H1 (cell line): Measurements from ENCODE around the gene RPS6KA5. TPM values are rescaled to one million over a fixed set of nuclear protein-coding genes. Genes with fewer than 3 reads are reported as not detected.

Experiments
- BCL11A ChIP-seq, 2 experiments: IDR thresholded peaks; one replicate each; pipeline ENCODE4 v1.6.1; 2011; ENCODE audit warnings: low read depth in 2 of 2, low read length in 2 of 2, mild to moderate bottlenecking in 2 of 2
- BRCA1 ChIP-seq: IDR thresholded peaks from 2 replicates; pipeline ENCODE4 v1.6.1; 2012; ENCODE audit warnings: low read depth, low read length, improper control_type of control experiment
- CREB1 ChIP-seq: IDR thresholded peaks from 2 replicates; pipeline ENCODE4 v1.6.1; 2012; ENCODE audit warnings: inconsistent platforms
- E2F6 ChIP-seq: IDR thresholded peaks from 2 replicates; pipeline ENCODE4 v1.6.1; 2012; ENCODE audit warnings: inconsistent platforms
- HDAC6 ChIP-seq: IDR thresholded peaks from one replicate; pipeline ENCODE4 v1.7.1; 2012; ENCODE audit warnings: low read depth, mild to moderate bottlenecking, inconsistent platforms, low read length, moderate library complexity
- POLR2A ChIP-seq, 2 experiments: IDR thresholded peaks; 1 replicate in 1 of 2; 2 replicates in 1 of 2; pipeline ENCODE4 v1.6.1; 2011; ENCODE audit warnings: low read depth in 2 of 2, low read length in 2 of 2, mild to moderate bottlenecking in 2 of 2; ENCODE audit errors: control extremely low read depth in 1 of 2
- TCF12 ChIP-seq: IDR thresholded peaks from 2 replicates; pipeline ENCODE4 v1.6.1; 2011; ENCODE audit warnings: low read depth, mild to moderate bottlenecking, low read length
- TEAD4 ChIP-seq: IDR thresholded peaks from 2 replicates; pipeline ENCODE4 v1.6.1; 2012; ENCODE audit warnings: low read depth, low read length, inconsistent platforms, mixed read lengths
- USF2 ChIP-seq: IDR thresholded peaks from 2 replicates; pipeline ENCODE4 v1.6.1; 2011; ENCODE audit warnings: low read length, improper control_type of control experiment
- polyA plus RNA-seq, 7 experiments: library from polyadenylated mRNA; depleted of rRNA in 3 of 7; stranded (reverse) in 5 of 7; unstranded in 2 of 7; fragments of >200 nt in 5 of 7; fragments of 200-250 nt in 2 of 7; gene quantifications; 1 replicate in 5 of 7; 2 replicates in 1 of 7; 4 replicates in 1 of 7; pipeline versions ENCODE4 v1.2.1 to v1.2.3, GENCODE V29; 2011 to 2013; ENCODE audit warnings: missing spikeins in 2 of 7, mixed read lengths in 2 of 7
- total RNA-seq: library from RNA; stranded (reverse); fragmentation: NEBNext Ultra II Directional; extraction: Animal tissue kit (Norgen Biotek cat#: 25700); gene quantifications from 2 replicates; pipeline ENCODE4 v1.2.1, GENCODE V29; 2021
- TF ChIP-seq, protein P1 (sequence below): fragments of 300-600 bp; sonication (generic); IDR thresholded peaks from 2 replicates; pipeline ENCODE4 v1.7.1; 2012; ENCODE audit warnings: low read length, moderate library complexity, mild to moderate bottlenecking, inconsistent platforms; ENCODE audit not compliant: insufficient replicate concordance

The RPS6KA5 gene
- total and polyA plus RNA-seq, 2 of the 8 experiments (the other 6 are each of a cell fraction or from before 2014, with no cell fraction given): 0.85 to 3.1 TPM

GRCh38 chr14:90990141-90990540 lies 70.3 kb downstream of the RPS6KA5 start (continued):
- TF ChIP-seq, protein P1, sequence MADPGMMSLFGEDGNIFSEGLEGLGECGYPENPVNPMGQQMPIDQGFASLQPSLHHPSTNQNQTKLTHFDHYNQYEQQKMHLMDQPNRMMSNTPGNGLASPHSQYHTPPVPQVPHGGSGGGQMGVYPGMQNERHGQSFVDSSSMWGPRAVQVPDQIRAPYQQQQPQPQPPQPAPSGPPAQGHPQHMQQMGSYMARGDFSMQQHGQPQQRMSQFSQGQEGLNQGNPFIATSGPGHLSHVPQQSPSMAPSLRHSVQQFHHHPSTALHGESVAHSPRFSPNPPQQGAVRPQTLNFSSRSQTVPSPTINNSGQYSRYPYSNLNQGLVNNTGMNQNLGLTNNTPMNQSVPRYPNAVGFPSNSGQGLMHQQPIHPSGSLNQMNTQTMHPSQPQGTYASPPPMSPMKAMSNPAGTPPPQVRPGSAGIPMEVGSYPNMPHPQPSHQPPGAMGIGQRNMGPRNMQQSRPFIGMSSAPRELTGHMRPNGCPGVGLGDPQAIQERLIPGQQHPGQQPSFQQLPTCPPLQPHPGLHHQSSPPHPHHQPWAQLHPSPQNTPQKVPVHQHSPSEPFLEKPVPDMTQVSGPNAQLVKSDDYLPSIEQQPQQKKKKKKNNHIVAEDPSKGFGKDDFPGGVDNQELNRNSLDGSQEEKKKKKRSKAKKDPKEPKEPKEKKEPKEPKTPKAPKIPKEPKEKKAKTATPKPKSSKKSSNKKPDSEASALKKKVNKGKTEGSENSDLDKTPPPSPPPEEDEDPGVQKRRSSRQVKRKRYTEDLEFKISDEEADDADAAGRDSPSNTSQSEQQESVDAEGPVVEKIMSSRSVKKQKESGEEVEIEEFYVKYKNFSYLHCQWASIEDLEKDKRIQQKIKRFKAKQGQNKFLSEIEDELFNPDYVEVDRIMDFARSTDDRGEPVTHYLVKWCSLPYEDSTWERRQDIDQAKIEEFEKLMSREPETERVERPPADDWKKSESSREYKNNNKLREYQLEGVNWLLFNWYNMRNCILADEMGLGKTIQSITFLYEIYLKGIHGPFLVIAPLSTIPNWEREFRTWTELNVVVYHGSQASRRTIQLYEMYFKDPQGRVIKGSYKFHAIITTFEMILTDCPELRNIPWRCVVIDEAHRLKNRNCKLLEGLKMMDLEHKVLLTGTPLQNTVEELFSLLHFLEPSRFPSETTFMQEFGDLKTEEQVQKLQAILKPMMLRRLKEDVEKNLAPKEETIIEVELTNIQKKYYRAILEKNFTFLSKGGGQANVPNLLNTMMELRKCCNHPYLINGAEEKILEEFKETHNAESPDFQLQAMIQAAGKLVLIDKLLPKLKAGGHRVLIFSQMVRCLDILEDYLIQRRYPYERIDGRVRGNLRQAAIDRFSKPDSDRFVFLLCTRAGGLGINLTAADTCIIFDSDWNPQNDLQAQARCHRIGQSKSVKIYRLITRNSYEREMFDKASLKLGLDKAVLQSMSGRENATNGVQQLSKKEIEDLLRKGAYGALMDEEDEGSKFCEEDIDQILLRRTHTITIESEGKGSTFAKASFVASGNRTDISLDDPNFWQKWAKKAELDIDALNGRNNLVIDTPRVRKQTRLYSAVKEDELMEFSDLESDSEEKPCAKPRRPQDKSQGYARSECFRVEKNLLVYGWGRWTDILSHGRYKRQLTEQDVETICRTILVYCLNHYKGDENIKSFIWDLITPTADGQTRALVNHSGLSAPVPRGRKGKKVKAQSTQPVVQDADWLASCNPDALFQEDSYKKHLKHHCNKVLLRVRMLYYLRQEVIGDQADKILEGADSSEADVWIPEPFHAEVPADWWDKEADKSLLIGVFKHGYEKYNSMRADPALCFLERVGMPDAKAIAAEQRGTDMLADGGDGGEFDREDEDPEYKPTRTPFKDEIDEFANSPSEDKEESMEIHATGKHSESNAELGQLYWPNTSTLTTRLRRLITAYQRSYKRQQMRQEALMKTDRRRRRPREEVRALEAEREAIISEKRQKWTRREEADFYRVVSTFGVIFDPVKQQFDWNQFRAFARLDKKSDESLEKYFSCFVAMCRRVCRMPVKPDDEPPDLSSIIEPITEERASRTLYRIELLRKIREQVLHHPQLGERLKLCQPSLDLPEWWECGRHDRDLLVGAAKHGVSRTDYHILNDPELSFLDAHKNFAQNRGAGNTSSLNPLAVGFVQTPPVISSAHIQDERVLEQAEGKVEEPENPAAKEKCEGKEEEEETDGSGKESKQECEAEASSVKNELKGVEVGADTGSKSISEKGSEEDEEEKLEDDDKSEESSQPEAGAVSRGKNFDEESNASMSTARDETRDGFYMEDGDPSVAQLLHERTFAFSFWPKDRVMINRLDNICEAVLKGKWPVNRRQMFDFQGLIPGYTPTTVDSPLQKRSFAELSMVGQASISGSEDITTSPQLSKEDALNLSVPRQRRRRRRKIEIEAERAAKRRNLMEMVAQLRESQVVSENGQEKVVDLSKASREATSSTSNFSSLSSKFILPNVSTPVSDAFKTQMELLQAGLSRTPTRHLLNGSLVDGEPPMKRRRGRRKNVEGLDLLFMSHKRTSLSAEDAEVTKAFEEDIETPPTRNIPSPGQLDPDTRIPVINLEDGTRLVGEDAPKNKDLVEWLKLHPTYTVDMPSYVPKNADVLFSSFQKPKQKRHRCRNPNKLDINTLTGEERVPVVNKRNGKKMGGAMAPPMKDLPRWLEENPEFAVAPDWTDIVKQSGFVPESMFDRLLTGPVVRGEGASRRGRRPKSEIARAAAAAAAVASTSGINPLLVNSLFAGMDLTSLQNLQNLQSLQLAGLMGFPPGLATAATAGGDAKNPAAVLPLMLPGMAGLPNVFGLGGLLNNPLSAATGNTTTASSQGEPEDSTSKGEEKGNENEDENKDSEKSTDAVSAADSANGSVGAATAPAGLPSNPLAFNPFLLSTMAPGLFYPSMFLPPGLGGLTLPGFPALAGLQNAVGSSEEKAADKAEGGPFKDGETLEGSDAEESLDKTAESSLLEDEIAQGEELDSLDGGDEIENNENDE: no peak
- TF ChIP-seq TCF12 (no peak), BCL11A (IDR thresholded peaks at IDR 0.05; ENCODE audit: low read depth in 2 of 2, low read length in 2 of 2) (no peak), CREB1 (no peak), USF2 (no peak), TEAD4 (no peak), POLR2A (IDR thresholded peaks at IDR 0.05; ENCODE audit: control extremely low read depth in 1 of 2, low read depth in 2 of 2, low read length in 2 of 2) (no peak), HDAC6 (no peak), BRCA1 (no peak), E2F6 (no peak)
